IMR-90 (cell line): Measurements from ENCODE around the gene ITPR2.

Experiments
- CTCF ChIP-seq: conservative IDR thresholded peaks from 2 replicates; pipeline ENCODE4 v1.5.1; 2012; ENCODE audit warnings: mild to moderate bottlenecking, low read depth, low read length, improper control_type of control experiment
- POLR2A ChIP-seq: IDR thresholded peaks from 2 replicates; pipeline ENCODE4 v1.6.1; 2012; ENCODE audit warnings: mild to moderate bottlenecking, low read depth, low read length

GRCh38 chr12:26761775-26762174 lies 71.2 kb downstream of the ITPR2 start:
- no peak for TF ChIP-seq CTCF
- TF ChIP-seq POLR2A = no peak
